ENCODE results near the gene SORD.
"Not testable (repeated sequence)": the region's sequence is repeated elsewhere in the genome, so short reads cannot be mapped to it uniquely, and the experiment has no call there.

Gene SORD

GRCh38 chr15:45022871-45023658 is at the start of gene SORD:
TSS of gene SORD (plus strand) at chr15:45023195. CDS start at chr15:45023284, 89 bp downstream.
- peak; percentile 37 for DNase-seq

GRCh38 chr15:44976183-44976582 is 46.8 kb upstream of the SORD start:
- DNase-seq, result not testable (repeated sequence)

GRCh38 chr15:44977781-44978180 is 45.2 kb upstream of the SORD start:
- DNase-seq, result not testable (repeated sequence)

GRCh38 chr15:44979617-44980339 is 43.2 kb upstream of the SORD start:
- DNase-seq, result not testable (repeated sequence)

- DNase-seq, result not testable (repeated sequence)
Observed at GRCh38 chr15:44984144-44984543, 38.9 kb upstream of the SORD start.

GRCh38 chr15:44986346-44987055 is 36.5 kb upstream of the SORD start:
- DNase-seq, result not testable (repeated sequence)

- DNase-seq, result not testable (repeated sequence)
Observed at GRCh38 chr15:44987711-44988110, 35.3 kb upstream of the SORD start.

- not testable (repeated sequence) for DNase-seq
Observed at GRCh38 chr15:44988184-44988869, 34.7 kb upstream of the SORD start.

GRCh38 chr15:44988870-44989219 is 34.1 kb upstream of the SORD start:
- not testable (repeated sequence) for DNase-seq

GRCh38 chr15:44997632-44998031 is 25.4 kb upstream of the SORD start:
- DNase-seq, result not testable (repeated sequence)

- DNase-seq, result no peak
Observed at GRCh38 chr15:44999105-44999504, 23.9 kb upstream of the SORD start.

- not testable (repeated sequence) for DNase-seq
Observed at GRCh38 chr15:45001180-45001579, 21.8 kb upstream of the SORD start.

GRCh38 chr15:45003731-45004410 is 19.1 kb upstream of the SORD start:
- not testable (repeated sequence) for DNase-seq

GRCh38 chr15:45004590-45005175 is 18.3 kb upstream of the SORD start:
- not testable (repeated sequence) for DNase-seq

- no peak for DNase-seq
Observed at GRCh38 chr15:45009046-45009445, 13.9 kb upstream of the SORD start.

GRCh38 chr15:45015114-45015513 is 7.9 kb upstream of the SORD start:
- DNase-seq, result not testable (repeated sequence)

- DNase-seq, result not testable (repeated sequence)
Observed at GRCh38 chr15:45020222-45020900, 2.6 kb upstream of the SORD start.

- not testable (repeated sequence) for DNase-seq
Observed at GRCh38 chr15:45020901-45021259, 2.1 kb upstream of the SORD start.

- DNase-seq, result no peak
Observed at GRCh38 chr15:45021348-45021747, 1.6 kb upstream of the SORD start.

- no peak for DNase-seq
Observed at GRCh38 chr15:45023659-45024225, 747 bp downstream of the SORD start.

- DNase-seq, result not testable (repeated sequence)
Observed at GRCh38 chr15:45024649-45025048, 1.7 kb downstream of the SORD start.

All from GF-D8 (cell line).